Measurements from ENCODE around the gene ZNF184. TPM values are rescaled to one million over a fixed set of nuclear protein-coding genes. Genes with fewer than 3 reads are reported as not detected.

The ZNF184 gene
- total RNA-seq, 1 experiment from 2014 or later = 10.1 TPM

- intact Hi-C loops (cut with micrococcal nuclease) = no loop called here
- CTCF ChIA-PET = no interaction called here
- Mint-ChIP-seq H3K4me1 (ENCODE audit: insufficient read depth, unreplicated experiment) (no peaks in the 10 kb centered on the region), H3K4me3 (ENCODE audit: unreplicated experiment) (no peak overlapping the region), H3K27ac (ENCODE audit: low read depth, unreplicated experiment) (no peak overlapping the region), H3K9me3 (ENCODE audit: unreplicated experiment) (peaks cover 17% of the 10 kb centered on the region), H3K27me3 (ENCODE audit: insufficient read depth, unreplicated experiment) (no peaks in the 10 kb centered on the region), H3K36me3 (ENCODE audit: insufficient read depth, unreplicated experiment) (no peaks in the 10 kb centered on the region)
- POLR2A ChIA-PET = no interaction called here
- TF ChIP-seq, protein P1, sequence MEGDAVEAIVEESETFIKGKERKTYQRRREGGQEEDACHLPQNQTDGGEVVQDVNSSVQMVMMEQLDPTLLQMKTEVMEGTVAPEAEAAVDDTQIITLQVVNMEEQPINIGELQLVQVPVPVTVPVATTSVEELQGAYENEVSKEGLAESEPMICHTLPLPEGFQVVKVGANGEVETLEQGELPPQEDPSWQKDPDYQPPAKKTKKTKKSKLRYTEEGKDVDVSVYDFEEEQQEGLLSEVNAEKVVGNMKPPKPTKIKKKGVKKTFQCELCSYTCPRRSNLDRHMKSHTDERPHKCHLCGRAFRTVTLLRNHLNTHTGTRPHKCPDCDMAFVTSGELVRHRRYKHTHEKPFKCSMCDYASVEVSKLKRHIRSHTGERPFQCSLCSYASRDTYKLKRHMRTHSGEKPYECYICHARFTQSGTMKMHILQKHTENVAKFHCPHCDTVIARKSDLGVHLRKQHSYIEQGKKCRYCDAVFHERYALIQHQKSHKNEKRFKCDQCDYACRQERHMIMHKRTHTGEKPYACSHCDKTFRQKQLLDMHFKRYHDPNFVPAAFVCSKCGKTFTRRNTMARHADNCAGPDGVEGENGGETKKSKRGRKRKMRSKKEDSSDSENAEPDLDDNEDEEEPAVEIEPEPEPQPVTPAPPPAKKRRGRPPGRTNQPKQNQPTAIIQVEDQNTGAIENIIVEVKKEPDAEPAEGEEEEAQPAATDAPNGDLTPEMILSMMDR (IDR thresholded peaks at IDR 0.05; ENCODE audit: unreplicated experiment) = no peak
- BruUV-seq (replicated peaks) = no TSS peak
- DNase-seq (ENCODE audit: unreplicated experiment) = no peak
Measured at GRCh38 chr6:27419363-27419762, 53.5 kb downstream of the ZNF184 start.

DNA sequence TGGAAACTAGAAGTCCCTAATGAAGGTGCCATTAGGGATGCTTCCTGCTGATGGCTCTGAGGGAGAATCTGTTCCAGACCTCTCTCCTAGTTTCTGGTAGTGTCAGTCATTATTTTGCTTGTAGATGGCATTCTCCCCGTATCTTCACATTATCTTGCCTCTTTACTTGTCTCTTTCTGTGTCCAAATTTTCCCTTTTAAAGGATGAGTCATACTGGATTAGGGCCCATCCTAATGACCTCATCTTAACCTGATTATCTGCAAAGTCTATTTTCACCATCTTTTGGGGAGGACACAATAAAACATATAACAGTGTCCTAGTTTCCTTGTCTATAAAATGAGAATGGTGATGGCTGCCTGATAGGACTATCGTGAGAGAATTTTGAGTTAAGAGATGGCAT lies 57.0 kb downstream of the ZNF184 start:
- CTCF ChIA-PET = no interaction called here
- H3K36me3 Mint-ChIP-seq (ENCODE audit: insufficient read depth, unreplicated experiment) = no peaks in the 10 kb centered on the region
- POLR2A ChIA-PET = no interaction called here

DNA sequence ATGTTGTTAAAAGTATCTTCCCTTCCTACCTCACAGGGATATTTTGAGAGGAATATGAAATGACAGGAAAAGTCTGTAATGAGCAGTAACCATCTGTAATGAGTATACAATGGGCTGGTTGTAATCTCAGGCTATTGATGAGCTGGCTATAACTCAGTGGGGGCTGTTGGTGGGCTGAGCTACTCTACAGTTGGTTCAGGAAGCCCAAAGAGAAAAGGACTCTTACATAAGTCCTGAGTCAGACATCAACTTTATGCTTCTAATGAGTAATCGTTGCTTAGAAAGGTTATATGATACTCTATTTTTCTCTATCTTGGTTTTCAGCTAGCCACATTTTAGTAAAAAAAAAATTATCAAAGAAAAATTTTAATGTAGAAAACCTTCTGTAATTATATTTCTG lies 57.9 kb downstream of the ZNF184 start:
- no peaks in the 10 kb centered on the region for H3K36me3 Mint-ChIP-seq (ENCODE audit: insufficient read depth, unreplicated experiment)
- no peaks in the 10 kb centered on the region for H3K27me3 Mint-ChIP-seq (ENCODE audit: insufficient read depth, unreplicated experiment)
- ChIA-PET CTCF (no interaction called here), POLR2A (no interaction called here)
- peaks cover 29% of the 10 kb centered on the region for H3K9me3 Mint-ChIP-seq (ENCODE audit: unreplicated experiment)
- no peak overlapping the region for H3K4me3 Mint-ChIP-seq (ENCODE audit: unreplicated experiment)
- no peaks in the 10 kb centered on the region for H3K4me1 Mint-ChIP-seq (ENCODE audit: insufficient read depth, unreplicated experiment)
- intact Hi-C loops (cut with micrococcal nuclease) = no loop called here
- no TSS peak for BruUV-seq (replicated peaks)
- no peak for DNase-seq (ENCODE audit: unreplicated experiment)
- TF ChIP-seq, protein P1 (IDR thresholded peaks at IDR 0.05; ENCODE audit: unreplicated experiment) = no peak
- no peak overlapping the region for H3K27ac Mint-ChIP-seq (ENCODE audit: low read depth, unreplicated experiment)

More for the DNA sequence above, 57.0 kb downstream of the ZNF184 start:
- H3K4me1 Mint-ChIP-seq (ENCODE audit: insufficient read depth, unreplicated experiment) = no peaks in the 10 kb centered on the region
- intact Hi-C loops (cut with micrococcal nuclease) = no loop called here
- no peak overlapping the region for H3K4me3 Mint-ChIP-seq (ENCODE audit: unreplicated experiment)
- peaks cover 20% of the 10 kb centered on the region for H3K9me3 Mint-ChIP-seq (ENCODE audit: unreplicated experiment)
- no peak for DNase-seq (ENCODE audit: unreplicated experiment)
- H3K27me3 Mint-ChIP-seq (ENCODE audit: insufficient read depth, unreplicated experiment) = no peaks in the 10 kb centered on the region
- no peak overlapping the region for H3K27ac Mint-ChIP-seq (ENCODE audit: low read depth, unreplicated experiment)
- no TSS peak for BruUV-seq (replicated peaks)
- TF ChIP-seq, protein P1 (IDR thresholded peaks at IDR 0.05; ENCODE audit: unreplicated experiment) = no peak

GRCh38 chr6:27414300-27414699 lies 58.6 kb downstream of the ZNF184 start:
- H3K9me3 Mint-ChIP-seq (ENCODE audit: unreplicated experiment) = peaks cover 30% of the 10 kb centered on the region
- no peak overlapping the region for H3K4me3 Mint-ChIP-seq (ENCODE audit: unreplicated experiment)
- no peaks in the 10 kb centered on the region for H3K27me3 Mint-ChIP-seq (ENCODE audit: insufficient read depth, unreplicated experiment)
- H3K27ac Mint-ChIP-seq (ENCODE audit: low read depth, unreplicated experiment) = no peak overlapping the region
- ChIA-PET POLR2A (no interaction called here), CTCF (interaction anchor here (0.7 kb wide), 1 partner anchor 15 kb away, joined by 3 read pairs; no protein-coding TSS in a partner anchor)
- intact Hi-C loops (cut with micrococcal nuclease) = no loop called here
- no peaks in the 10 kb centered on the region for H3K36me3 Mint-ChIP-seq (ENCODE audit: insufficient read depth, unreplicated experiment)
- no TSS peak for BruUV-seq (replicated peaks)
- no peaks in the 10 kb centered on the region for H3K4me1 Mint-ChIP-seq (ENCODE audit: insufficient read depth, unreplicated experiment)
- DNase-seq (ENCODE audit: unreplicated experiment) = no peak
- TF ChIP-seq, protein P1 (IDR thresholded peaks at IDR 0.05; ENCODE audit: unreplicated experiment) = no peak
